Activated CD4-positive, alpha-beta T cell treated with anti-CD3 and anti-CD28 coated beads, Interleukin-2, Interleukin-4, amounts not matched to agents 100 ng/mL and 50 ng/mL, durations not matched to agents 16 hours and 8 hours (primary cell): ENCODE results near the gene TM6SF1.
"Not testable (repeated sequence)": the region's sequence is repeated elsewhere in the genome, so short reads cannot be mapped to it uniquely, and the experiment has no call there.

ENCODE experiments used
- DNase-seq: peaks from one replicate; pipeline ENCODE4 v3.0.0-alpha.2; 2020; ENCODE audit warnings: low spot score

The TM6SF1 gene

GRCh38 chr15:83106994-83107840 is at the start of gene TM6SF1:
Gene TM6SF1 (plus strand): TSS chr15:83107645. CDS start chr15:83107681, 36 bp downstream.
- no peak for DNase-seq

GRCh38 chr15:83057696-83058376 is 49.6 kb upstream of the TM6SF1 start:
- no peak for DNase-seq

GRCh38 chr15:83061680-83062079 is 45.8 kb upstream of the TM6SF1 start:
- DNase-seq = no peak

- no peak for DNase-seq
These were observed 44.7 kb upstream of the TM6SF1 start for GRCh38 chr15:83062768-83063180.

GRCh38 chr15:83063551-83063950 is 43.9 kb upstream of the TM6SF1 start:
- DNase-seq = no peak

- DNase-seq = no peak
These were observed 42.6 kb upstream of the TM6SF1 start for GRCh38 chr15:83064859-83065258.

GRCh38 chr15:83065431-83065830 is 42.0 kb upstream of the TM6SF1 start:
- no peak for DNase-seq

GRCh38 chr15:83066034-83066733 is 41.3 kb upstream of the TM6SF1 start:
- no peak for DNase-seq

- DNase-seq = peak; percentile 92
These were observed 40.5 kb upstream of the TM6SF1 start, which contains the start of gene BTBD1 for GRCh38 chr15:83066734-83067637. Gene BTBD1 (minus strand): TSS chr15:83067252. CDS start chr15:83067151, 101 bp downstream.

GRCh38 chr15:83067638-83067962 is 39.8 kb upstream of the TM6SF1 start:
- no peak for DNase-seq

GRCh38 chr15:83068054-83068453 is 39.4 kb upstream of the TM6SF1 start:
- no peak for DNase-seq

GRCh38 chr15:83069211-83069642 is 38.2 kb upstream of the TM6SF1 start:
- peak; percentile 47 for DNase-seq

GRCh38 chr15:83077491-83078230 is 29.8 kb upstream of the TM6SF1 start:
- no peak for DNase-seq

- DNase-seq = no peak
These were observed 28.7 kb upstream of the TM6SF1 start for GRCh38 chr15:83078712-83079111.

- DNase-seq = no peak
These were observed 26.0 kb upstream of the TM6SF1 start for GRCh38 chr15:83081256-83082014.

- DNase-seq = no peak
These were observed 24.6 kb upstream of the TM6SF1 start for GRCh38 chr15:83082730-83083386.

GRCh38 chr15:83085461-83085860 is 22.0 kb upstream of the TM6SF1 start:
- DNase-seq = not testable (repeated sequence)

GRCh38 chr15:83085864-83086552 is 21.4 kb upstream of the TM6SF1 start:
- not testable (repeated sequence) for DNase-seq

- no peak for DNase-seq
These were observed 19.9 kb upstream of the TM6SF1 start for GRCh38 chr15:83087576-83087975.
